Esophagus mucosa (tissue), 1 donor: ENCODE results near the gene MACROD2. TPM values are rescaled to one million over a fixed set of nuclear protein-coding genes. Genes with fewer than 3 reads are reported as not detected.
"Not testable (repeated sequence)": the region's sequence is repeated elsewhere in the genome, so short reads cannot be mapped to it uniquely, and the experiment has no call there.

Experiments used
- ATAC-seq: fragments of 200-7000 bp; cut with Tn5 transposase; one replicate; pipeline ENCODE4 v1.9.1; 2020
- total RNA-seq: library from RNA; stranded (reverse); gene quantifications from one replicate; pipeline ENCODE4 v1.2.4, GENCODE V29; 2023
- donor health status: DM: yes; HTN: yes; CAD: no.

The MACROD2 gene
- total RNA-seq, 1 donor from 2014 or later, result 2.2 TPM

- ATAC-seq, result no peak
These were observed 1809.8 kb downstream of the MACROD2 start for GRCh38 chr20:15805154-15805553.

GRCh38 chr20:15806105-15806504, 1810.8 kb downstream of the MACROD2 start:
- no peak for ATAC-seq

- no peak for ATAC-seq
These were observed 1812.0 kb downstream of the MACROD2 start for GRCh38 chr20:15807271-15807670.

GRCh38 chr20:15807771-15808170, 1812.5 kb downstream of the MACROD2 start:
- ATAC-seq, result not testable (repeated sequence)

GRCh38 chr20:15811951-15812350, 1816.6 kb downstream of the MACROD2 start:
- ATAC-seq, result no peak

- no peak for ATAC-seq
These were observed 1817.4 kb downstream of the MACROD2 start for GRCh38 chr20:15812696-15813095.

GRCh38 chr20:15814360-15814759, 1819.0 kb downstream of the MACROD2 start:
- no peak for ATAC-seq

GRCh38 chr20:15814911-15815310, 1819.6 kb downstream of the MACROD2 start:
- ATAC-seq, result no peak

- ATAC-seq, result no peak
These were observed 1822.0 kb downstream of the MACROD2 start for GRCh38 chr20:15817351-15817750.

- no peak for ATAC-seq
These were observed 1823.3 kb downstream of the MACROD2 start for GRCh38 chr20:15818651-15819071.

GRCh38 chr20:15823718-15824117, 1828.4 kb downstream of the MACROD2 start:
- ATAC-seq, result no peak

GRCh38 chr20:15827628-15828027, 1832.3 kb downstream of the MACROD2 start:
- ATAC-seq, result no peak

- no peak for ATAC-seq
These were observed 1835.9 kb downstream of the MACROD2 start for GRCh38 chr20:15831201-15831600.

- ATAC-seq, result no peak
These were observed 1837.2 kb downstream of the MACROD2 start for GRCh38 chr20:15832512-15832911.

- ATAC-seq, result no peak
These were observed 1839.5 kb downstream of the MACROD2 start for GRCh38 chr20:15834857-15835256.

- ATAC-seq, result no peak
These were observed 1840.5 kb downstream of the MACROD2 start for GRCh38 chr20:15835811-15836210.

GRCh38 chr20:15836634-15837033, 1841.3 kb downstream of the MACROD2 start:
- no peak for ATAC-seq

GRCh38 chr20:15837563-15837962, 1842.2 kb downstream of the MACROD2 start:
- no peak for ATAC-seq

GRCh38 chr20:15838466-15838865, 1843.2 kb downstream of the MACROD2 start:
- no peak for ATAC-seq

GRCh38 chr20:15840636-15841301, 1845.5 kb downstream of the MACROD2 start:
- ATAC-seq, result no peak

- ATAC-seq, result no peak
These were observed 1847.6 kb downstream of the MACROD2 start for GRCh38 chr20:15842872-15843271.

GRCh38 chr20:15843777-15844176, 1848.5 kb downstream of the MACROD2 start:
- ATAC-seq, result no peak

GRCh38 chr20:15847196-15847784, 1852.0 kb downstream of the MACROD2 start:
- ATAC-seq, result no peak

- ATAC-seq, result no peak
These were observed 1852.8 kb downstream of the MACROD2 start for GRCh38 chr20:15848126-15848525.
